ENCODE data around the gene GSS. TPM values are rescaled to one million over a fixed set of nuclear protein-coding genes. Genes with fewer than 3 reads are reported as not detected.
A peak's percentile ranks its signal among the peaks of the same experiment; 100 is the strongest.
"Not testable (repeated sequence)": the region's sequence is repeated elsewhere in the genome, so short reads cannot be mapped to it uniquely, and the experiment has no call there.

The GSS gene
- total RNA-seq, 2 experiments from 2014 or later: 54.2 to 60.0 TPM

DNA sequence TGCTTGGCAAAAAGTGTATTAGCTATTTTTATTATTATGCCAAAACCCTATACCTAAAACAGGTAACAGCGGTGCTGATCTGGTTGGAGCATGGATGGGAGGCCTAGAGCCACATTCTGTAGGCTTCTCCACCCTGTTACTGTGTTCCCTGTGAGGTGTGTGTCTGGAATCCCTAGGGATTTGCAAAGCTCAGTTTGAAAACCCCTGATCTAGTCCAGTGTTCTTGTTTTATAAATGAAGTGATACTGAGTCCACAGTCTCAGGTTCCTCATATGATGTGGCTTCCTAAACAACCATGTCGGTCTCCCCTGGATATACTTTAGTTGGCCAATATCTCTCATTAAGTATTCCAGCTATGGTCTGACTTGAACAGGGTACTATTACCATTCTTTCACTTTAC, 62.9 kb downstream of the GSS start:
- ChIA-PET POLR2A (interaction anchor here (0.6 to 1.5 kb wide), 3 partner anchors 17 to 103 kb away, joined by 3 to 4 read pairs (median 3); no protein-coding TSS in a partner anchor), CTCF (interaction anchor here (0.6 to 1.2 kb wide), 3 partner anchors 18 to 249 kb away, joined by 3 to 4 read pairs (median 3); no protein-coding TSS in a partner anchor)

DNA sequence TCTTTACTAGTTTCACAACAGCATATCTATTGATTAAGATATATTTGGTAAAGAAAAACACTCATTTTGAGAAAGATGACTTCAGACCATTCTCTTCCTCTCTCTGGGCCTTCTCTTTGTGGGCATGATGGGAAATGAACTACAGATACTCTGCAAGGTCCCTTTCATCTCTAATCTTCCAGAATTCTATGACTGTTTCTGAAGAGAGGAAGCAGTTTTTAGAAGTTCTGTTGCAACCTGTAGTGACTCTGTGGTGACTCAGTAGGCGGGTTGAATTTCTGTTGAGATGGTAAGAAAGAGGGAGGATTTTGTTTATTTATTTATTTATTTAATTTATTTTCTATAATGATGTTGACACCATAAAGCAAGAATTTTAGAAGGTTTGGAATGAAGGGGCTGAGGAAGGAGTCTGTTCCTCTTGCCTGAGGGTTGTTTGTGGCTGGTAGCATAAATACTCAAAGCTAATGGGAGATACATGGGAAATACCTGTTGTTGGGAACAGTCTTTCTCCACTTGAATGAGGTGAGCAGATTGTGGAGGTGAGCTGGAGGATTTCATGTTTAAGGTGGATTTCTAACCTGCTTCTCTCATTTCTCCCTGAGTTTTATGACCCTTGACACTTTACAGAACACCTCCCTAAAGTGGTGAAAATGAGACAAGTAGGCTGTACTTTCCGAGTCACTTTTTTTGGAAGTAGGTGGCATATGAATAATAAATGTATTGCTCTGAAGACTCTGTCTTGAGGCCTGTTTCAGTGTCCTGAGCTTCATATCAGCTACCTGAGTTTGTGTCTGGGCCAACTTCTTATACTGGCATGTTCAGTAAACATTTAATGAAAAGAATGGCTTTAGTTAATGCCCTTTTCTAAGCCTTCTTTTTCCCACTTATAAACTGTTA, 64.2 kb downstream of the GSS start:
- no peak for DNase-seq
- H3K36me3 Mint-ChIP-seq (ENCODE audit: low read depth): peaks cover 27% of the 10 kb centered on the region
- peaks cover 42% of the 10 kb centered on the region for H3K4me1 Mint-ChIP-seq
- CTCF ChIA-PET: interaction anchor here (0.5 to 1.2 kb wide), 2 partner anchors 14 to 15 kb away, joined by 3 to 5 read pairs; partner anchors contain the start of gene ACSS2
- POLR2A ChIA-PET: interaction anchor here (0.6 to 1.1 kb wide), 4 partner anchors 15 to 55 kb away, joined by 3 to 8 read pairs (median 4); partner anchors contain the start of gene ACSS2
- peak overlapping the region; percentile 72 for H3K27ac Mint-ChIP-seq
- no peaks in the 10 kb centered on the region for H3K9me3 Mint-ChIP-seq
- no peaks in the 10 kb centered on the region for H3K27me3 Mint-ChIP-seq
- H3K4me3 Mint-ChIP-seq: no peak overlapping the region

More for the DNA sequence above, 62.9 kb downstream of the GSS start:
- peak overlapping the region; percentile 44 for H3K27ac Mint-ChIP-seq
- no peak for DNase-seq
- H3K27me3 Mint-ChIP-seq: no peaks in the 10 kb centered on the region
- H3K4me3 Mint-ChIP-seq: no peak overlapping the region
- peaks cover 26% of the 10 kb centered on the region for H3K36me3 Mint-ChIP-seq (ENCODE audit: low read depth)
- no peaks in the 10 kb centered on the region for H3K9me3 Mint-ChIP-seq
- H3K4me1 Mint-ChIP-seq: peaks cover 42% of the 10 kb centered on the region

DNA sequence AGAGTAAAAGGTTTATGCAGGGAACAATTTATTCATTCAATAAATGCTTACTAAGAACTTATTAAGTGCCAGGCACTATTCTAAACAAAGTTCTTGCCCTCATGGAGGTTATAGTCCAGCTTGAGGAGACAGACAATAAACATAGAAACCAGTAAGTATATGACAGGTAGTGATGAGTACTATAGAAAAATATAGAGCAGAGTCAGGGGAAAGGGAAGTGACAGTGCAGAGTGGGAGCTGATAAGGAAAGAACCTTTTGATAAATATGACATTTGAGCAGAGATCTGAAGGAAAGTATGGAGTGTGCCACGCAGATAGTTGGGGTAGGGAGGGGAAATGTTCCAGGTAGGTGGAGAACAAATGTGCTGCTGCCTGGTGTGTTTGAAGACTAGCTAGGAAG, 67.1 kb downstream of the GSS start:
- Mint-ChIP-seq H3K9me3 (no peaks in the 10 kb centered on the region), H3K27ac (no peak overlapping the region), H3K4me3 (no peak overlapping the region), H3K27me3 (no peaks in the 10 kb centered on the region), H3K36me3 (ENCODE audit: low read depth) (peaks cover 33% of the 10 kb centered on the region), H3K4me1 (peaks cover 47% of the 10 kb centered on the region)
- ChIA-PET CTCF (interaction anchor here (0.6 to 1.9 kb wide), 2 partner anchors 13 to 100 kb away, joined by 3 to 7 read pairs; partner anchors contain the start of gene ACSS2), POLR2A (no interaction called here)
- DNase-seq: no peak

DNA sequence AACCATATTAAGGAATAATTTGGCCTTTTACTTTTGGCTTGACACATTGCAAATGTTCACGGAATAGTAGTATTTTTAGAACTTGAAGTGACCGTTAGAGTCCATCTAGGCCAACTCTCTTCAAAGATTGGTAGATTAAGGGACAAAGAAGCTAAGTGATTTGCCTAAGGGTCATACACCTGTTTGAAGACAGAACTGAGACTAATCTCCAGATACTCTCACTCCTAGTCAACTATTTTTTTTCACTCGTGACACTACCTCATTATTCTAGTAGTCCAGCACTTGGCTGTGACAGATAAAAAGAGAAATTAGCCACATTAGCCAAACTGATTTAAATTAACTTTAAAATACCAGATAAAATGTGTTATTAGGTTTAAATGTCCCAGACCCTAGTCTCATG, 68.6 kb downstream of the GSS start:
- no peak overlapping the region for H3K27ac Mint-ChIP-seq
- no peak overlapping the region for H3K4me3 Mint-ChIP-seq
- H3K9me3 Mint-ChIP-seq: no peaks in the 10 kb centered on the region
- CTCF ChIA-PET: interaction anchor here (1.9 kb wide), 1 partner anchor 11 kb away, joined by 7 read pairs; the partner anchor contains the start of gene ACSS2
- peaks cover 47% of the 10 kb centered on the region for H3K4me1 Mint-ChIP-seq
- H3K27me3 Mint-ChIP-seq: no peaks in the 10 kb centered on the region
- DNase-seq: no peak
- peaks cover 44% of the 10 kb centered on the region for H3K36me3 Mint-ChIP-seq (ENCODE audit: low read depth)
- POLR2A ChIA-PET: interaction anchor here (0.8 kb wide), 1 partner anchor 10 kb away, joined by 4 read pairs; the partner anchor contains the start of gene ACSS2

DNA sequence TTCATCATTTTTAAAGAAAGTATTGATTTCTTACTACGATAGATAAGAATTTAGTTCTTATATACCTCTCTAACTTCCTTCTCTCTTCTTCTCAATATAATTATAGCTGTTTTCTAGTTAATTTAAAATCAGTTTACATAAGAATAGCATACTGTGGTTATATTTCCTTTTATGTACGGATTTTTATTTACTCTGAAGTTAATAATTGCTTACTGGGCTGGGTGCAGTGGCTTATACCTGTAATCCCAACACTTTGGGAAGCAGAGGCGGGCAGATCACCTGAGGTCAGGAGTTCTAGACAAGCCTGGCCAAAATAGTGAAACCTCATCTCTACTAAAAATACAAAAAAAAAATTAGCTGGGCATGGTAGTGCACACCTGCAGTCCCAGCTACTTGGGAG, 69.5 kb downstream of the GSS start:
- POLR2A ChIA-PET: interaction anchor here (0.8 kb wide), 1 partner anchor 9 kb away, joined by 4 read pairs; the partner anchor contains the start of gene ACSS2
- CTCF ChIA-PET: interaction anchor here (0.6 to 0.7 kb wide), 2 partner anchors 197 to 210 kb away, joined by 3 read pairs; no protein-coding TSS in a partner anchor
- Mint-ChIP-seq H3K9me3 (no peaks in the 10 kb centered on the region), H3K27ac (no peak overlapping the region), H3K4me1 (peaks cover 43% of the 10 kb centered on the region), H3K4me3 (no peak overlapping the region), H3K27me3 (no peaks in the 10 kb centered on the region), H3K36me3 (ENCODE audit: low read depth) (peaks cover 50% of the 10 kb centered on the region)
- no peak for DNase-seq

DNA sequence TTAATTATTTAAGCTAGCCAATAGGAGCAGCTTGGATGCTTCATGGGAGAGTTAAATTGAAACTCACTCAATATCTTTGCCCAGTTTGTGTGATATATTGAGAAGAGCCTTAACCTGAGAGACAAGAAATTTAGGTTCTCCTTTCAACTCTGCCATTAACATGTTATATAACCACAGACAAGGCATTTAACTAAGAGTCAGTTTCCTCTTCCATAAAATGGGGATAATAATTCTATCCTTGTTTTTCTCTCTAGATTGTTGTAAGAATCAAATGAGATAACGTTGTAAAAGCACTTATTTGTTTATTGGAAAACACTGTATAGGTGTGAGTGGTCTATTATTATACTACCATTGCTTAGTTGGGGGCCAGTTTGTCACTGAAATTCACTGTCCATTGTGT, 71.3 kb downstream of the GSS start:
- Mint-ChIP-seq H3K9me3 (no peaks in the 10 kb centered on the region), H3K4me1 (peaks cover 32% of the 10 kb centered on the region), H3K4me3 (no peak overlapping the region), H3K27me3 (no peaks in the 10 kb centered on the region), H3K27ac (no peak overlapping the region), H3K36me3 (ENCODE audit: low read depth) (peaks cover 41% of the 10 kb centered on the region)
- no peak for DNase-seq
- POLR2A ChIA-PET: interaction anchor here (1.0 kb wide), 1 partner anchor 206 kb away, joined by 3 read pairs; no protein-coding TSS in a partner anchor
- CTCF ChIA-PET: no interaction called here

DNA sequence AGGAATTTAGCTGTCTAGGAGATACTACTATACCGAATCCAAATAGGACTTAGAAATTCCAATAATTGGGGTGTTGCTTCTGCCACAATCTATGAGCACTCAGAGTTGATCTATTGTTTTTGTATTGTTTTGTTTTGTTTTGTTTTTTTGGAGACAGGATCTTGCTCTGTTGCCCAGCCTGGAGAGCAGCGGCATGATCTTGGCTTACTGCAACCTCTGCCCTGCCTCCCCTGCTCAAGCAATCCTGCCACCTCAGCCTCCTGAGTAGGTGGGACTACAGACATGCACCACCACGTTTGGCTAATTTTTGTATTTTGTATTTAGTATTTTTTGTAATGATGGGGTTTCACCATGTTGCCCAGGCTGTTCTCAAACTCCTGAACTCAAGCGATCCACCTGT, 71.8 kb downstream of the GSS start:
- Mint-ChIP-seq H3K9me3 (no peaks in the 10 kb centered on the region), H3K4me3 (no peak overlapping the region), H3K36me3 (ENCODE audit: low read depth) (peaks cover 44% of the 10 kb centered on the region), H3K27me3 (no peaks in the 10 kb centered on the region), H3K27ac (no peak overlapping the region), H3K4me1 (peaks cover 34% of the 10 kb centered on the region)
- no peak for DNase-seq
- CTCF ChIA-PET: interaction anchor here (2.0 kb wide), 1 partner anchor 9 kb away, joined by 8 read pairs; no protein-coding TSS in a partner anchor
- POLR2A ChIA-PET: no interaction called here

DNA sequence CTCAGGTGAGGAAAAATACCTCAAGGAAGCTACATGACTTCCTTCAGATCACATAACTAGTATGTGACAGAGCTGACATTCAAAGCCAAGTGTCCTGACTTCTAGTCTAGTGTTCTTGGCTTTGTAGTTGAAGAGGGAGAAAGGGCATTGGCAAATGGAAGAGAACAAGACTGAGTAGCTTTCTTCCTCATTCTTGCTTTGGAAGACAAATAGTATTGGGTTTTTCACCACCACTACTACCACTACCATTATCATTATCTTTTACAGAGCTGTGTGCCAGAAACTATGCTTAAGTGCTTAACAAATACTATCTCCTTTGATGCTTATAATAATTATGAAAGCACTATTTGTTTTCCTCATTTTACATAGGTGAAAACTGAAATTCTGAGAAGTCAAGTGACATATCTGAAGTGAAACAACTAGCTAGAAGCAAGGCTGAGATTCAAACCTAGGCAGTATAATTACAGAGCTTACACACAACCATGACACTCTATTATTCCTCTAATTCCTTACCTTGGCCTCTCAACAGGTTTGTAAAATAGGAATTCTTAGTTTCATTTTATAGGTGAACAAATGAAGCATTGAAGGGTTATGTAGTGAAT, 72.4 kb downstream of the GSS start:
- DNase-seq: no peak
- peaks cover 33% of the 10 kb centered on the region for H3K4me1 Mint-ChIP-seq
- peaks cover 42% of the 10 kb centered on the region for H3K36me3 Mint-ChIP-seq (ENCODE audit: low read depth)
- CTCF ChIA-PET: interaction anchor here (2.0 kb wide), 1 partner anchor 9 kb away, joined by 8 read pairs; no protein-coding TSS in a partner anchor
- peak overlapping the region; percentile 5 for H3K27ac Mint-ChIP-seq
- no peaks in the 10 kb centered on the region for H3K9me3 Mint-ChIP-seq
- POLR2A ChIA-PET: interaction anchor here (0.7 kb wide), 1 partner anchor 12 kb away, joined by 3 read pairs; no protein-coding TSS in a partner anchor
- no peak overlapping the region for H3K4me3 Mint-ChIP-seq
- no peaks in the 10 kb centered on the region for H3K27me3 Mint-ChIP-seq

DNA sequence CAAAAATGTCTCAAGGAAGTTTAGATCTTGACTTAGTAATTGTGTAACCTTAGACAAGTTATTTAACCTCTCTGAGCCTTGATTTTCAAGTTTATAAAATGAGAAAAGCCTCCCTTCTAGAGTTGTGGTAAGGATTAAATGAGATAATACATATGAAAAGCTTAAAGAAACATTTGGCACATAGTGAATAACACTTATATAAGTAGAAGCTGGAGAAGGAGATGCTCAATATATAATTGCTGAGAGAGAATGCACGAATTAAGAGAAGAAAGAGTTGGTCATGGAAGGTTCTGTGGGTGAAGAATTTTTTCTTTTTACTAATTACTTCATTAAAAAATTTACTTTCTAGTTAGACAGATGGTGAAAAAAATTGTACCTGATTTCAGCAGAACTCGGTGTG, 73.9 kb downstream of the GSS start:
- ChIA-PET POLR2A (no interaction called here), CTCF (interaction anchor here (1.2 to 2.0 kb wide), 2 partner anchors 7 to 9 kb away, joined by 3 to 8 read pairs; no protein-coding TSS in a partner anchor)
- Mint-ChIP-seq H3K27ac (no peak overlapping the region), H3K27me3 (no peaks in the 10 kb centered on the region), H3K4me3 (no peak overlapping the region), H3K4me1 (peaks cover 44% of the 10 kb centered on the region), H3K36me3 (ENCODE audit: low read depth) (peaks cover 37% of the 10 kb centered on the region), H3K9me3 (no peaks in the 10 kb centered on the region)
- no peak for DNase-seq

DNA sequence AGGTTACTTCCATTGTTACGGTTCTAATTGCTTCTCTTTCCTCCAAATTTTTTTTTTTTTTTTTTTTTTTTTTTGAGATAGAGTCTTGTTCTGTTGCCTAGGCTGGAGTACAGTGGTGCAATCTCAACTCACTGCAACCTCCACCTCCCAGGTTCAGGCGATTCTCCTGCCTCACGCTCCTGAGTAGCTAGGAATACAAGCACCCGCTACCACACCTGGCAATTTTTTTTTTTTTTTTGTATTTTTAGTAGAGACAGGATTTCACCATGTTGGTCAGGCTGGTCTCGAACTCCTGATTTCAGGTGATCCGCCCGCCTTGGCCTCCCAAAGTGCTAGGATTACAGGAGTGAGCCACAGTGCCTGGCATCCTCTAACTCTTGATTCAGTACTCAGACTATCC, 74.6 kb downstream of the GSS start:
- Mint-ChIP-seq H3K4me1 (peaks cover 47% of the 10 kb centered on the region), H3K36me3 (ENCODE audit: low read depth) (peaks cover 36% of the 10 kb centered on the region)
- not testable (repeated sequence) for H3K27ac Mint-ChIP-seq, DNase-seq, H3K27me3 Mint-ChIP-seq, H3K9me3 Mint-ChIP-seq, H3K4me3 Mint-ChIP-seq
- ChIA-PET CTCF (interaction anchor here (0.7 to 1.2 kb wide), 2 partner anchors 10 to 276 kb away, joined by 3 to 4 read pairs; no protein-coding TSS in a partner anchor), POLR2A (interaction anchor here (0.6 to 1.1 kb wide), 3 partner anchors 37 to 1148 kb away, joined by 3 to 4 read pairs (median 3); no protein-coding TSS in a partner anchor)

DNA sequence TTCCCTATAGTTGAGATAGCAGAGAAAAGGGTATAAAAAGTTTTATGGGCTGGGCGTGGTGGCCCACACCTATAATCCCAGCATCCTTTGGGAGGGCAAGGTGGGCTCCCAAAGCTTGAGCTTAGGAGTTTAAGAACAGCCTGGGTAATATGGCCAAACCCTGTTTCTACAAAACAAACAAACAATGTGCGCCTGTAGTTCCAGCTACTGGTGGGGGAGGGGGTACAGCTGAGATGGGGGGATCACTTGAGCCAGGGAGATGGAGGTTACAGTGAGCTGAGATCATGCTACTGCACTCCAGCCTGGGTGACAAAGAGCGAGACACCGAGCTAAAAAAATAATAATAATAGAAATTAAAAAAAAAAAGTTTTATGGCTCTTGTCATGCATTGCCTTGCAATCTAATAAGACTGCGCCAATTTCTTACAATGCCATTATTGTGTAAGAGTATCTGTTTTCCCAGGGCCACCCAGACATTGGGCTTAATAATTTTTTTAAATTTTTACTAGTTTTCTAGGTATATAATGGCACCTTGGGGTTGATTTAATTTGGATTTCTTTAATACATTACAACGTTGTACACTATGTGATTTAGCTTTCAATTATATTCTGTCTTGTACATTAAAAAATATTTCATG, 75.3 kb downstream of the GSS start:
- Mint-ChIP-seq H3K4me1 (peaks cover 54% of the 10 kb centered on the region), H3K4me3 (no peak overlapping the region), H3K27me3 (no peaks in the 10 kb centered on the region), H3K36me3 (ENCODE audit: low read depth) (peaks cover 33% of the 10 kb centered on the region), H3K27ac (no peak overlapping the region), H3K9me3 (no peaks in the 10 kb centered on the region)
- POLR2A ChIA-PET: interaction anchor here (0.6 to 1.1 kb wide), 3 partner anchors 38 to 1149 kb away, joined by 3 to 4 read pairs (median 3); no protein-coding TSS in a partner anchor
- CTCF ChIA-PET: interaction anchor here (0.7 to 1.2 kb wide), 3 partner anchors 10 to 277 kb away, joined by 3 to 4 read pairs (median 3); no protein-coding TSS in a partner anchor
- no peak for DNase-seq

Data from activated CD4-positive, alpha-beta memory T cell treated with anti-CD3 and anti-CD28 coated beads, Interleukin-2, amount 10 ng/mL, durations not matched to agents 7 days and 5 days (primary cell).